K562 (cell line): ENCODE results near the gene ANKRD13D. TPM values are rescaled to one million over a fixed set of nuclear protein-coding genes. Genes with fewer than 3 reads are reported as not detected.

ENCODE experiments used
- ATAC-seq: fragments of 200-7000 bp; cut with Tn5 transposase; 3 replicates; pipeline ENCODE4 v1.9.1; 2020; ENCODE audit warnings: moderate library complexity
- BruUV-seq: library from RNA; stranded (reverse); fragments of 400-500 nt; replicated peaks from 2 replicates; lab custom pipeline; 2021; lab: Mats Ljungman, UMichigan
- CTCF ChIA-PET: fragments of 300-600 bp; formaldehyde crosslinking; extraction: SDS; loops from one replicate; lab custom pipeline; 2021; ENCODE audit warnings: low intra/inter-chr PET ratio; lab: Yijun Ruan, JAX
- POLR2A ChIA-PET: fragments of 300-600, 350-650 bp; sonication (Branson Sonifier 250); formaldehyde crosslinking; extraction: SDS; loops from one replicate; lab custom pipeline; 2021; ENCODE audit warnings: antibody characterized with exemption, inconsistent platforms; lab: Yijun Ruan, JAX
- DNase-seq, 4 experiments: peaks; one replicate each; pipeline versions ENCODE4 v3.0.0 to v3.0.0-alpha.2; 2011 to 2018; ENCODE audit warnings: low spot score in 3 of 4, mixed read lengths in 3 of 4; ENCODE audit errors: extremely low read depth in 1 of 4
- FAIRE-seq: peaks from 2 replicates; lab custom pipeline; 2011; peaks lifted over from hg19 to GRCh38; lab: Jason Lieb, UNC
- H2AFZ ChIP-seq: 2 replicates; pipeline ENCODE4 v1.6.0; 2011; ENCODE audit warnings: low read depth, low read length, control low read depth, inconsistent platforms
- H3K27ac ChIP-seq: fragments of 200-600 bp; 3 replicates; pipeline ENCODE4 v1.8.0; 2011; ENCODE audit warnings: low read depth, mild to moderate bottlenecking, control low read depth, inconsistent platforms, low read length, moderate library complexity, mixed read lengths; ENCODE audit errors: extremely low read depth
- H3K27me3 ChIP-seq, 2 experiments: fragments of 300-600 bp in 1 of 2; 2 replicates in 1 of 2; 3 replicates in 1 of 2; pipeline versions ENCODE4 v1.6.0 to v1.8.0; 2011; ENCODE audit warnings: inconsistent platforms in 2 of 2, low read length in 2 of 2, mild to moderate bottlenecking in 1 of 2, mixed read lengths in 1 of 2, moderate library complexity in 1 of 2; ENCODE audit not compliant: control insufficient read depth in 2 of 2, insufficient read depth in 2 of 2
- H3K36me3 ChIP-seq: fragments of 300-600 bp; 3 replicates; pipeline ENCODE4 v1.8.0; 2011; ENCODE audit warnings: mild to moderate bottlenecking, low read length, inconsistent platforms; ENCODE audit not compliant: control insufficient read depth, insufficient read depth
- H3K4me1 ChIP-seq, 2 experiments: fragments of 200-600 bp in 1 of 2; replicated peaks in 1 of 2; 2 replicates in 1 of 2; 3 replicates in 1 of 2; pipeline versions ENCODE4 v1.5.1 to v1.8.0; 2011; ENCODE audit warnings: inconsistent platforms in 2 of 2, low read length in 2 of 2, mild to moderate bottlenecking in 1 of 2, mixed read lengths in 1 of 2, moderate library complexity in 1 of 2; ENCODE audit not compliant: control insufficient read depth in 2 of 2, insufficient read depth in 2 of 2
- H3K4me2 ChIP-seq: 2 replicates; pipeline ENCODE4 v1.6.1; 2011; ENCODE audit warnings: low read length, control low read depth, inconsistent platforms, mixed read lengths; ENCODE audit not compliant: insufficient read depth
- H3K4me3 ChIP-seq: fragments of 200-600 bp; sonication (generic), shearing (Covaris generic); 2 replicates; pipeline ENCODE4 v1.5.1; 2016; ENCODE audit warnings: control low read depth, inconsistent platforms
- H3K79me2 ChIP-seq: fragments of 200-600 bp; 3 replicates; pipeline ENCODE4 v1.8.0; 2011; ENCODE audit warnings: low read length, inconsistent platforms; ENCODE audit not compliant: control insufficient read depth, insufficient read depth
- H3K9ac ChIP-seq, 2 experiments: 2 replicates each; pipeline versions ENCODE4 v1.6.0 to v1.6.1; 2011; ENCODE audit warnings: low read depth in 2 of 2, low read length in 2 of 2, control low read depth in 1 of 2, inconsistent platforms in 1 of 2, mild to moderate bottlenecking in 1 of 2, mixed read lengths in 1 of 2; ENCODE audit not compliant: insufficient read depth in 1 of 2
- H3K9me1 ChIP-seq: one replicate; pipeline ENCODE4 v1.6.0; 2011; ENCODE audit warnings: inconsistent platforms, mild to moderate bottlenecking, low read length, moderate library complexity; ENCODE audit not compliant: control insufficient read depth, insufficient read depth
- H3K9me3 ChIP-seq: replicated peaks from 2 replicates; pipeline ENCODE4 v1.5.1; 2011; ENCODE audit warnings: low read depth, low read length, inconsistent platforms; ENCODE audit not compliant: control insufficient read depth, insufficient read depth
- H4K20me1 ChIP-seq: replicated peaks from 2 replicates; pipeline ENCODE4 v1.6.1; 2011; ENCODE audit warnings: low read length, inconsistent platforms, mixed read lengths; ENCODE audit not compliant: control insufficient read depth, insufficient read depth
- NFIC ChIP-seq: fragments of 450-650 bp; IDR thresholded peaks from 2 replicates; pipeline ENCODE4 v1.6.1; 2017; ENCODE audit warnings: mild to moderate bottlenecking, inconsistent platforms
- WGBS: fragments of 100-300 bp; shearing (Covaris generic); methylation state at CpG from one replicate; pipeline ENCODE4 v1.1.6; 2016; ENCODE audit warnings: low coverage, mixed read lengths; ENCODE audit not compliant: insufficient coverage; ENCODE audit errors: missing lambda C conversion rate; 5-methylcytosine and 5-hydroxymethylcytosine counted together
- in situ Hi-C: fragments of 300-500 bp; cut with MboI; formaldehyde crosslinking; loops from 4 replicates; pipeline ENCODE4 v1.15.0; 2018; ENCODE audit warnings: inconsistent platforms, mixed read lengths
- intact Hi-C: fragments of 100-400 bp; cut with micrococcal nuclease; formaldehyde crosslinking; loops from 2 replicates; pipeline ENCODE4 v1.14.2; 2022
- polyA plus RNA-seq, 8 experiments: library from polyadenylated mRNA; depleted of rRNA in 4 of 8; stranded (reverse) in 5 of 8; unstranded in 3 of 8; fragments of >200 nt; fragmentation: Nextera tagmentation in 2 of 8; fragmentation: Illumina TruSeq in 1 of 8; extraction: Ambion mirVana in 2 of 8; extraction: Trizol in 1 of 8; gene quantifications; 2 replicates each; pipeline versions ENCODE4 v1.2.1 to v1.2.3, GENCODE V29; 2011 to 2014; ENCODE audit warnings: inconsistent platforms in 1 of 8, missing spikeins in 1 of 8
- total RNA-seq, 7 experiments: library from RNA; depleted of rRNA in 6 of 7; stranded (reverse); fragments of >200 nt in 6 of 7; fragmentation: Illumina TruSeq in 2 of 7; extraction: Trizol in 2 of 7; gene quantifications; 2 replicates each; pipeline versions ENCODE4 v1.2.1 to v1.2.3, GENCODE V29; 2011 to 2021; ENCODE audit warnings: low replicate concordance in 1 of 7
- TF ChIP-seq, protein P1 (sequence below): sonication (generic); formaldehyde crosslinking; IDR thresholded peaks from 2 replicates; pipeline ENCODE4 v1.8.0; 2022; ENCODE audit warnings: mild to moderate bottlenecking, missing genetic modification reagents

ANKRD13D gene
- total and polyA plus RNA-seq, 9 of the 15 experiments (the other 6 are each of a cell fraction or from before 2014, with no cell fraction given): 0.94 to 40.9 (median 22.4) TPM

DNA sequence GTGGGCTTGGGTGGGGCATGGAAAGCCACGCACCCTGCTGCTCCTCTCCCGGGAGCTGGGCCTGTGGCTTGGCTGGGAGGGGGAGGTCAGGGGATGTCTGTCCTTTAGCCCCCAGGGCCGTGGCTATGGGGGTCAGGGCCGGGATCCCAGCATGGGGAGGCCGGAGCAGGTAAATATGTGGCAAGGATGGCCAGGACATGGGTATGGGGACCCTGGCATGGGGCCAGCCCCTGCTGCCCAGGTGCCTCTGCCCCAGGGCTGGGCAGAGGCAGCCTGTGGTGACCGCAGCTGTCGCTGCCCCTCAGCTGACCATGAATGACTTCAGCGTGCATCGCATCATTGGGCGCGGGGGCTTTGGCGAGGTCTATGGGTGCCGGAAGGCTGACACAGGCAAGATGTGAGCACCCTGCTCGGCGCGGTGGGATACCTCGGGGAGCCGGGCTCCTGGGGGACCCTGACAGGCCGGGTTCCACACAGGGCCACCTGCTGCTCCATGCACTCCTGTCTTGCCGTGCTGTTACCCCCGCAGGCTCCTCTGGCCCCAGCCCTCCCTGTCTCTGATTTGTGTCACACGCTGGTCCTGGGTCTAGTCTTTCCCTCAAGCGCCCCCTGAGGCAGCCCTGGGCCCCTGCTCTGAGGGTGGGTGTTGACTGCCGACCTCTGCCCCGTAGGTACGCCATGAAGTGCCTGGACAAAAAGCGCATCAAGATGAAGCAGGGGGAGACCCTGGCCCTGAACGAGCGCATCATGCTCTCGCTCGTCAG, 8.1 kb upstream of the ANKRD13D start:
- ATAC-seq (no peak), FAIRE-seq (no peak), DNase-seq (no peak)
- H3K4me1 ChIP-seq: peaks cover 23 to 67% of the 10 kb centered on the region in 2 experiments
- H3K36me3 ChIP-seq: peaks cover 92% of the 10 kb centered on the region; the same call in 2 of the 3 replicates
- H3K27me3 ChIP-seq: no peaks in the 10 kb centered on the region
- no peak overlapping the region for H3K4me3 ChIP-seq
- H3K9ac ChIP-seq: peak overlapping the region in 1 of 2 experiments; percentile 64; a peak in 2 of 4 replicates
- H4K20me1 ChIP-seq: no peaks in the 10 kb centered on the region
- TF ChIP-seq, protein P1, sequence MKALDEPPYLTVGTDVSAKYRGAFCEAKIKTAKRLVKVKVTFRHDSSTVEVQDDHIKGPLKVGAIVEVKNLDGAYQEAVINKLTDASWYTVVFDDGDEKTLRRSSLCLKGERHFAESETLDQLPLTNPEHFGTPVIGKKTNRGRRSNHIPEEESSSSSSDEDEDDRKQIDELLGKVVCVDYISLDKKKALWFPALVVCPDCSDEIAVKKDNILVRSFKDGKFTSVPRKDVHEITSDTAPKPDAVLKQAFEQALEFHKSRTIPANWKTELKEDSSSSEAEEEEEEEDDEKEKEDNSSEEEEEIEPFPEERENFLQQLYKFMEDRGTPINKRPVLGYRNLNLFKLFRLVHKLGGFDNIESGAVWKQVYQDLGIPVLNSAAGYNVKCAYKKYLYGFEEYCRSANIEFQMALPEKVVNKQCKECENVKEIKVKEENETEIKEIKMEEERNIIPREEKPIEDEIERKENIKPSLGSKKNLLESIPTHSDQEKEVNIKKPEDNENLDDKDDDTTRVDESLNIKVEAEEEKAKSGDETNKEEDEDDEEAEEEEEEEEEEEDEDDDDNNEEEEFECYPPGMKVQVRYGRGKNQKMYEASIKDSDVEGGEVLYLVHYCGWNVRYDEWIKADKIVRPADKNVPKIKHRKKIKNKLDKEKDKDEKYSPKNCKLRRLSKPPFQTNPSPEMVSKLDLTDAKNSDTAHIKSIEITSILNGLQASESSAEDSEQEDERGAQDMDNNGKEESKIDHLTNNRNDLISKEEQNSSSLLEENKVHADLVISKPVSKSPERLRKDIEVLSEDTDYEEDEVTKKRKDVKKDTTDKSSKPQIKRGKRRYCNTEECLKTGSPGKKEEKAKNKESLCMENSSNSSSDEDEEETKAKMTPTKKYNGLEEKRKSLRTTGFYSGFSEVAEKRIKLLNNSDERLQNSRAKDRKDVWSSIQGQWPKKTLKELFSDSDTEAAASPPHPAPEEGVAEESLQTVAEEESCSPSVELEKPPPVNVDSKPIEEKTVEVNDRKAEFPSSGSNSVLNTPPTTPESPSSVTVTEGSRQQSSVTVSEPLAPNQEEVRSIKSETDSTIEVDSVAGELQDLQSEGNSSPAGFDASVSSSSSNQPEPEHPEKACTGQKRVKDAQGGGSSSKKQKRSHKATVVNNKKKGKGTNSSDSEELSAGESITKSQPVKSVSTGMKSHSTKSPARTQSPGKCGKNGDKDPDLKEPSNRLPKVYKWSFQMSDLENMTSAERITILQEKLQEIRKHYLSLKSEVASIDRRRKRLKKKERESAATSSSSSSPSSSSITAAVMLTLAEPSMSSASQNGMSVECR (CRISPR knock-in tag): no peak
- TF ChIP-seq NFIC: peak; percentile 29; the same call in 1 of the 2 replicates
- 96% methylated on average over 23 of the region's 31 CpGs for WGBS
- H3K9me3 ChIP-seq: no peaks in the 10 kb centered on the region
- ChIA-PET CTCF (no interaction called here), POLR2A (interaction anchor here (0.6 kb wide), 1 partner anchor 187 kb away, joined by 3 read pairs; no protein-coding TSS in a partner anchor)
- H3K27ac ChIP-seq: no peak overlapping the region
- intact Hi-C loops: no loop called here
- H3K4me2 ChIP-seq: no peak overlapping the region
- in situ Hi-C loops: no loop called here
- BruUV-seq: no TSS peak
- no peaks in the 10 kb centered on the region for H3K9me1 ChIP-seq
- no peak overlapping the region for H2AFZ ChIP-seq
- peaks cover 34% of the 10 kb centered on the region for H3K79me2 ChIP-seq
